ENCODE data around the gene ITPK1.

Gene ITPK1

GRCh38 chr14:93073910-93074769 lies 41.6 kb downstream of the ITPK1 start (continued):
- TF ChIP-seq ZNF704 (tag by site-specific recombination; IDR thresholded peaks at IDR 0.05) (no peak), ZBTB49 (tag by site-specific recombination; IDR thresholded peaks at IDR 0.05; ENCODE audit: low read depth) (no peak), ZNF555 (tag by site-specific recombination; conservative IDR thresholded peaks at IDR 0.05) (no peak), ZNF514 (tag by site-specific recombination; IDR thresholded peaks at IDR 0.05) (no peak), ZNF239 (tag by site-specific recombination; IDR thresholded peaks at IDR 0.05) (no peak), OSR2 (tag by site-specific recombination; IDR thresholded peaks at IDR 0.05) (no peak), ZNF23 (tag by site-specific recombination; IDR thresholded peaks at IDR 0.05; ENCODE audit: borderline replicate concordance) (no peak), ZNF292 (tag by site-specific recombination; IDR thresholded peaks at IDR 0.05; ENCODE audit: borderline replicate concordance, low read depth) (no peak), MYNN (tag by site-specific recombination; IDR thresholded peaks at IDR 0.05; ENCODE audit: borderline replicate concordance) (no peak), ZXDB (tag by site-specific recombination; IDR thresholded peaks at IDR 0.05) (no peak), ZNF223 (tag by site-specific recombination; IDR thresholded peaks at IDR 0.05) (no peak), ZNF426 (tag by site-specific recombination; IDR thresholded peaks at IDR 0.05) (no peak)

GRCh38 chr14:93073358-93073707 lies 42.4 kb downstream of the ITPK1 start:
- CTCF ChIA-PET = interaction anchor here (0.6 to 0.8 kb wide), 2 partner anchors 17 to 38 kb away, joined by 3 to 4 read pairs; no protein-coding TSS in a partner anchor
- H3K27ac ChIP-seq (ENCODE audit: extremely low read depth, low read depth, low read length) = no peak overlapping the region

More at GRCh38 chr14:93073358-93073707, 42.4 kb downstream of the ITPK1 start:
- no peak overlapping the region for H3K4me3 ChIP-seq (ENCODE audit: low read depth, low read length)
- POLR2A ChIA-PET = no interaction called here
- TF ChIP-seq PATZ1 (tag by site-specific recombination; IDR thresholded peaks at IDR 0.05) = no peak
- no peak for TF ChIP-seq ZNF645 (tag by site-specific recombination; IDR thresholded peaks at IDR 0.05)
- no peak for TF ChIP-seq CTCF (tag by site-specific recombination; IDR thresholded peaks at IDR 0.05)
- no peak for TF ChIP-seq KLF9 (tag by site-specific recombination; IDR thresholded peaks at IDR 0.05; ENCODE audit: low read depth)
- no peaks in the 10 kb centered on the region for H3K4me1 ChIP-seq (ENCODE audit: control insufficient read depth, insufficient read depth, low read length)
- no peaks in the 10 kb centered on the region for H3K36me3 ChIP-seq (ENCODE audit: control insufficient read depth in 2 of 2, insufficient read depth in 1 of 2, low read length in 2 of 2)
- H3K9me3 ChIP-seq (ENCODE audit: control insufficient read depth, insufficient read depth, low read depth, low read length) = no peaks in the 10 kb centered on the region
